Stimulated activated CD4-positive, alpha-beta T cell treated with anti-CD3 and anti-CD28 coated beads, Interleukin-12 subunit alpha, Interleukin-12 subunit beta, amount 100 ng/mL, for 24 hours (primary cell): Measurements from ENCODE around the gene CDIPT.
A peak's percentile ranks its signal among the peaks of the same experiment; 100 is the strongest.
"Not testable (repeated sequence)": the region's sequence is repeated elsewhere in the genome, so short reads cannot be mapped to it uniquely, and the experiment has no call there.

Source experiments
- DNase-seq, 2 experiments: peaks; one replicate each; pipeline ENCODE4 v3.0.0-alpha.2; 2020; ENCODE audit warnings: low read depth in 2 of 2

Gene CDIPT

DNA sequence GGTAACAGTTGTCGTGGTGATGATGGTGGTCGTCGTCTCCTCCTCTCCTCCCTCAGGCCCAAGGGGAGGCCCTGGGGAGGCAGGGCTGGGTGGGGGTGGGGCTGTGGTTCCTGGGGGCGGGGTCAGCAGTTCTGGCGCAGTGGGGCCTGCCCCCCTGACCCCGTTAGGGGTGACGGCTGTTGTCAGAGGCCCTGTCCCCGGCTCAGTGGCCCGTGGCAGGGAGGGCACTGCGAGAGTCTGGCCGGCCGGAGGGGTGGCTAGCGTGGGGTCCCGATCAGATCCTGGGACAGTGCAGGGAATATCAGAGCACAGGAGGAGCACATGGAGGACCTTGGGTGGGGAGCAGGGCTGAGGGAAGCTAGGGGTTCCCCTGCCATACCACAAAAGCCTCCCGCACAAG lies 33.8 kb upstream of the CDIPT start:
- DNase-seq = no peak

DNA sequence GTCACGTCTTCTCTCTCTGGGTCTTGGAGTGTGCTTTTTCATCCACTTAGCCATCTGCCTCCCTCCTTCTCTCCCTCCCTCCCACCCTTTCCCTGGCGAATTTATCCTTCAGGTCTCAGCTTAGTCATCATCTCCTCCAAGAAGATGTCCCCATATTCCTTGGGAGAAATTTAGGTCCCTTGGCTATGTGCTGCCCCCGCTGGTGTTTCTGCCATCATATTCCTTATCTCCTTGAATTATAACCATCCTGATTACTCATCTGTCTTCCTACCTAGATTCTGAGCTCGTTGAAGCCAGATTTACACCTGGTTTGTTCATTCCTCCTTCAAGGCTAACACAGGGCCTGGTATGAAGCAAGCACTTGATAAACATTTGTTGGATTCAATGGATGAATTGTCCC lies 31.3 kb upstream of the CDIPT start:
- DNase-seq = no peak

DNA sequence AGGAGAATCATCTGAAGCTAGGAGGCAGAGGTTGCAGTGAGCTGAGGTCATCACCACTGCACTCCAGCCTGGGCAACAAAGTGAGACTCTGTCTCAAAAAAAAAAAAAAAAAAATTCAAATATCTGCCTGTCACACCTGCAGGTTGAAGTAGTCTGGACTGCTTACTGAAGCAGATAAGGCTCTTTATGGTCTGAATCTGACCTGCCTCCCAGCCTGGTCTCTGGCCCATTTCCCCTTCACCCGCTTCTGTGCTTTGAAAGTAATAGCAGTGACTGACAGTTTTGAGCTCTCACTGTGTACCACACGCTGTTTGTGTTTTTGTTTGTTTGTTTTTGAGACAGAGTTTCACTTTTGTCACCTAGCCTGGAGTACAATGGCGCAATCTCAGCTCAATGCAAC lies 30.5 kb upstream of the CDIPT start:
- DNase-seq = no peak

DNA sequence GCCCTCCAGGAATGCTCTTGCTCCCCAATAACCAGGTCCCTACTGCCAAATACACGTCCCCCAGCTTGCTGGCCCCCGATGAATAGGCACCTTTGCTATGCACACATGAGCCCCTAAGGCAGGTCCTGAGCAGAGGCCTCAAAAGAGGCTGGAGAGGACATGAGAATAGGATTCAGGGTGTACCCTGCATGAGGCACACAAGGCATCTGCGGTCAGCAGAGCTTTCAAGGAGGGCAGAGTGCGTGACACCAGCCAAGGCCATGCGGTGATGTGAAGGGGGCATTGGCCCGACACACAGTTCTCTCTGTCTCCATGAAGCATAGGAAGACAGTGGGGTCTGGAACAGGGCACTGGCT lies 29.4 kb upstream of the CDIPT start:
- no peak for DNase-seq

DNA sequence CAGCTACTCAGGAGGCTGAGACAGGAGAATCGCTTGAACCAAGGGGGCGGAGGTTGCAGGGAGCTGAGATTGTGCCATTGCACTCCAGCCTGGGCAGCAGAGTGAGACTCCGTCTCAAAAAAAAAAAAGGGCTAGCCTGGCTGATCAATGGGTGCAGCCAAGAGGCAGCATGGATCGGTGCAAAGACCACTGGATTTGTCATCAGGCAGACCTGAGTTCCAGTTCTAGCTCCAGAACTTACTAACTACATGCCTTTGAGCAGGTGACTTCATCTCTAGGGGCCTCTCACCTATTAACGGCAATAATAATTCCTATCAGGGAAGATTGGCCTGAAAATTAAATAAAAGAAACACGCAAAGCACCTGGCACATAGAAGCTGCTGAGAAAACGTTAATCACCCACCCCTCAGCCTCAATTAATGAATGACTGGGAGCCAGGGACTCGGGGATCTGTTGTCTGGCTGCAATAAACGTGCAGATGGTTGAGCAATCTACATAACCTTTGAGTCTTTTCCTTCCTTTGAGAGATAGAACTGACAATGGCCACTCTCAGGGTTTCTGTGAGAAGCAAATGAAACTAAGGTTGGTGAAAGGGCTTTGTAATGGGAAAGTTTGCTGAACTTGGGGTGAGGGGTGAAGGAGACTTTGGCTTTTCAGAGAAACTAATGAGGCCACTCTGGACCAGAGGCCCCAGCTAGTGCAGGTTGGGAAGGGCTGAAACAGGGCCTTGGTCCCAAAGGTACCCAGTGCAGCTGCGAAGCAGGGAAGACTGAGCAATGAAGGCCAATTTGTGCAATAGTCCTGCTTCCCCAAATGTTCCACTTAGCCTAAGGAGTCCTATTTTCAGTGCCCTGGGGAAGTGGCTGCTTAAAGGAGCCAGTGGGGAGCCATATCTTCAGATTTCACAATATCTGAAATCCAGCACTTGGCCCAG lies 28.8 kb upstream of the CDIPT start:
- DNase-seq = no peak

DNA sequence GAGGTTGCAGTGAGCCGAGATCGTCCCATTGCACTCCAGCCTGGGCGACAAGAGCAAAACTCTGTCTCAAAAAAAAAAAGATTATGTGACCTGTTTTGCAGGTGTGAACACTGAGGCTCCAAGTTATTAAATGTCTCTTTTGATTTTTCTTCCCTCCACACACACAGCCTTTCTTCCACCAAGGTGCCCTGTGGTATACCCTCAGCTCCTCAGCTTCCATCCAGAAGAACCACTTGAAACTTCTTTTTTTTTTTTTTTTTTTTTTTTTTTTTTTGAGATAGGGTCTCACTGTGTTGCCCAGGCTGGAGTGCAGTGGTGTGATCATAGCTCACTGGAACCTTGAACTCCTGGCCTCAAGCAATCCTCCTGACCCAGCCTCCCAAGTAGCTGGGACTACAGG lies 26.3 kb upstream of the CDIPT start:
- DNase-seq = not testable (repeated sequence)

DNA sequence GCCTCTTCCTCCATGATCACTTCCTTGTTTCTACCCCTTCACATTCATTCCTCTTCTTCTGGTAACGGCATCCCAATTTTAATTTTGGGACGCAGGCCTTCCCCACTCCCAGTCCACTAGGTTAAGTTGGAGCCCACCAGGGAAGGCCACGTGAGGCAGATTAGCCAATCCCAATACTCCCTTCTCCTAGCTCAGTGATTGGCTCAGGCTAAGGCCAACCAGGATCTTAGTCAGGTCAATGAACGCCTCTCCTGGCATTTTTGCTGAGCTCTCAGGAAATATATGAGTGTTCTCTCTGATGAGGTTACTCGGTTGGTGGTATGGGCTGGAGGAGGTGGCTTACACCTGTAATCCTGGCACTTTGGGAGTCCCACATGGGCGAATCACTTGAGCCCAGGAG lies 21.0 kb upstream of the CDIPT start:
- DNase-seq = no peak

DNA sequence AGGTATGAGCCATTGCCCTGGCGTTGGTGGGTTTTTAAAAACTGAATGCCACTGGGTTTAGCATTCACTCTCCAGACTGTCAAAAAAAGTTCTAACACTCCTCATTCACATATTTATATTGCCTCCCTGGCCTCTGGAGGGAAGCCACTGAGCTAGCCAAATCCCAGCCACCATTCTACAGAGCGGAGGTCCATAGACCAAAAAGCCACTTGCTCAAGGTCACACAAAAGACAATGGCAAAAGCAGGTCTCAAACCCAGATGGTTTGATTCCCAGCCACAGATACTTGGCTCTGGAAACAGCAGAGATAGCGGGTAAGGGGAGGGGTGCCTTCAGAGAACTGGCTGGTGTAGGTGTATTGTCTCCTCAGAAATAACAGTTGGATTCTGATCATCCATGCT lies 18.0 kb upstream of the CDIPT start:
- no peak for DNase-seq

DNA sequence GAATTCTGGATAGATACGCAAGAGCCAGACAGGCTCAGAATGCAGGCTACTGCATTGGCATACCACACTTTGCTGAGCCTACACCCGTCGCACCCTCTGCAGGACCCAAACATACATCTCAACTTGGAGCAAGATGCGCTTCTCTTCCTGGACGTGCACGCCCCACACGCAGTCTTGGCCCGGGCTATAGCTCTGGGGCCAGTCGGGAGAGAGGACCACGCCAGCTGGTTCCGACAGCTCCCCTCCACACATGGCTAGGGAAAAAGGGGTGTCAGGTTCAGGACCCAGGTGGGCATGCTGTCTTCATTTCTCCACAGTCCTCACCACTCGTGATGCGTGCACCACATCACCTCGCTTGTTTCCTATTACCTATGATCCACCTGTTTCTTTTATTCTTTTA lies 15.1 kb upstream of the CDIPT start:
- DNase-seq = no peak

DNA sequence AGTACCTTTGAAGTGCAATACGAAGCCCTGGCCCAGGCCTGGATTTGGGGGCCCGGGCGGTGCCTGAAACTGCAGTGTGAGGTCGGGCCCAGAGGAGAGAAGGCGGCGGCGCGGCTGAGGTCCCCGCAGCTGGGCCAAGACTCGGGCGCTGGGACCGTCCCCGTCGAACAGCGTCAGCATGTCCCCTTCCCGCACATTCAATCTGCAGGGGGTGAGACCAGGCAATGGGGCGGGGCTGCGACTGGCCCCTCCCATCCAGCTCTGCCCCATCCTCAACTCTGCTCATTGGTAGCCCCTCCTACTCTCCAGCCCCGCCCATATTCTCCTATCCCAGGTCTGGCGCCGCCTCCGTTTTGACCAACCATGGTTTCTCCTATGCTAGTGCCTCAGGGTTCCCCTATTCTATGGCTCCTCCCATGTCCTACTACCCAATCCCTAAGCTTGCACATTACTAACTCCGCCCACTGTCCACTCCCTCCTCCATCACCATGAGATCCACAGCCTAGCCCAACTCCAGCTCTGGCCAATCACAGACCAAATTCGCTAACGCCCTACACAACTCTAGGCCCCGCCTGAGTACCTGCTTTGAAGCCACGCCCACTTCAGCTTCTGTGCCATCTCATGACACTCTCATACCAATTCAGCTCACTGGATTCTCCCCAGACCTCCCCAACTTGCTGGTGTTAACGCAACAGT lies 14.4 kb upstream of the CDIPT start:
- DNase-seq = peak in 1 of 2 experiments; percentile 56

DNA sequence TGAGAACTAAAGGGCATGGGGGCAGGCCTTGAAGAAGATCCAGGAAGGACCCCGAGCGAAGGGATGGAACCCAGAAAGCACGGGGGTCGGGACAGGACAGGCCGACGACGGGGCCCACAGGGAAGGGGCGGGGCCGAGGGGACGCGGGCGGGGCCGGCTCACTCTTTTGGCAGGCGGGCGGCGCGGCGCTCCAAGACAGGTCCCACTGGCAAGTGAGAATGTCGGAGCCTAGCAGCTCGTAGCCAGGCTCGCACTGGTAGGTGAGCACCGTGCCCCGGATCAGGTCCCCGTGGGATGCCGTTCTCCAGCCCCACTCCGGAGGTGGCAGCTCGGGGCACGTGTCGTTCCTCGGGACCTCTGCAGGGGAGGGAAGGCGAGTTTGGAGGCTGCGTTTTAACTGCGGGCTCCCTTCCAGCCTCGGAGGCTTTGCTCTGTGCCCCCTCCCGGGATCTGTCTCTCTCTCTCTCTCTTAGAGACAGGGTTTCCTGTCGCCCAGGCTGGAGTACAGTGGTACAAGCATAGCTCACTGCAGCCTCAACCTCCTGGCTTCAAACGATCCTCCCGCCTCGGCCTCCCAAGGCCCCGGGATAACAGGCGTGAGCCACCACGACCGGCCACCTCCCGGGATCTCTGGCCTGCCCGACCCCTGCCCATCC lies 13.7 kb upstream of the CDIPT start:
- DNase-seq = peak in 1 of 2 experiments; percentile 32

DNA sequence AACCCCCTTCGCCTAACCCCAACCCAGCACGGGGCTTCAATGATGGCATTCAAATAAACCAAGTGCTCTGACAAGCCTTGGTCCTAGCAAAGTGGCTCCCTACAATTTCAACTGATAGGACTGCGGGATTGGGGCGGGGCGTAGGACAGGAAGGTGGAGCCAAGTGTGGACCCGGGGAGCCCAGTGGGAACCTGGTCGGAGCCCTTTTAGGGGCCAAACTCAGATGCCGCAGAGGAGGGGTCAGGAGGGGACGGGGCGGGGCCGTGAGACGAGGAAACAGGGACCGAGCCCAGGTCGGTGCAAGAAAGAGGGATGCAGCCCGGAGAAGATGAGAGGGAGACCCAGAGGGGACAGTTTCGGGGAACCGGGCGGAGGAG lies 13.2 kb upstream of the CDIPT start:
- DNase-seq = no peak

DNA sequence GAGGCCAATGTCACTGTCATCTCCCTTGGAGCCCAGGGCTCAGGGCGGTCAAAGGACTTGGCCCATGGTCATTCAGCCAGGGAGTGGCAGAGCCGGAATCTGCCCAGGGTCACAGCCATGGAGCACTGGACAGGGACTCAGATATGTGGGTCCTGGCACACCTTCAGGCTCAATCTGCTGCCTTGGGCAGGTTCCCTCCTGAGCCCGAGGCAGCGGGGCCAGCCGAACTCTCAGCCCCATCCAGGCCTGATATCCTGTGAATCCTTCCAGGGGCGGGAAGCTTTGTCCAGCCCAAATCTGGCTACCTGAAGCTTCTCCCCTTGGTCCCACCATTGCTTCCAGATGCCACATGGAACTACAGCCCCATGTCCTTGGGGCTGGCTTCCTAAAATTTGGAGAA lies 12.2 kb upstream of the CDIPT start:
- DNase-seq = no peak

DNA sequence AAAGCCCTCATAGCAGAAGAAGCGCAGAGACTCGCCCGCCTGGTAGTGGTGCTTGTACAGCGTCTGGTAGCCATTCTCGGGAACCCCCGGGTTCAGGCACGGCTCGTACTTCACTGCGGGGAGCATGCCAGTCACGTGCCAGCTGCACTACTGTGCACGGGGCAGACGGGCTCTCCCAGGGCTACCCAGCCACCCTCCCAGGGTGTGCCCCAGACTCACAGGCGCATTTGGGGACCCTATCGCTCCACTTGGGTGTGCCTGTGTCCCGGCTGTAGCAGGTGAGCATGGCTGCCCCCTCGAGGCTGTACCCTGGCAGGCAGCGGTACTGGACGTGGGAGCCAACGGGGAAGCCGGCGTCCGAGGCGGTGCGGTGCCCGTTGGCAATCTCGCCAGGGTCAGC lies 10.3 kb upstream of the CDIPT start:
- DNase-seq = no peak

DNA sequence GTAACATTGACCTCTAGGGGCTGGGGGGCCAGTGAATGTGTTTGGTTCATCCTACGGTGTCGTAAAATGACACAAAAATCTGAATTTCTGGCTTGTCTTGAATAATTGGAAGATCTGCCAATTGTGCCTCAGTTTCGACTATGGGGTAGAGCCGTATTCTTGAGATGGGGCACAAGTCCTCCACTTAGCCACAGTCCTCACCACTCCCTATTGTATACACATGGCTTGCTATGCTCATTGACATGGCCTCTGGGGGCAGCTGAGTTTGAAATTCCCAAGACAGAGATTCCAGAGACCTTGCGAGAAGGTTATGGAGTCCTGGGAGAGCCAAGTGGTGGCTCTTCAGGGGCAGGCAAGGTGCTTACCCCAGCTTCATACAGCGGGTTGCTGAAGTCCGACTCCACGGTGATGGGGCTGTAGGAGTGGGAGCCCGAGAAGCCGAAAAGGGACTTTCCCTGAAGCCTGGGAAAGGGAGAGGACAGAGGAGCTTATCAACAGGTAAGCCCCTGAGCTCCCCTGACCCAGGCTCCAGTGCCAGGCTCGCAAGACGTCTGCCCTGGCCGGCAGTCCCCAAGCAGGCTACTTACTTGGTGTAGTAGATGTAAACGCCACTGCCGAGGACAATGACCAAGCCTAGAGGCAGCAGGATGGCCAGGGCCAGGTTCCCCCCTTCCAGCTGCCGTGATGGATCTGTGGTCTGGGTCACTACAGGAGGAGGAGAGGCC lies 9.0 kb upstream of the CDIPT start:
- DNase-seq = no peak

DNA sequence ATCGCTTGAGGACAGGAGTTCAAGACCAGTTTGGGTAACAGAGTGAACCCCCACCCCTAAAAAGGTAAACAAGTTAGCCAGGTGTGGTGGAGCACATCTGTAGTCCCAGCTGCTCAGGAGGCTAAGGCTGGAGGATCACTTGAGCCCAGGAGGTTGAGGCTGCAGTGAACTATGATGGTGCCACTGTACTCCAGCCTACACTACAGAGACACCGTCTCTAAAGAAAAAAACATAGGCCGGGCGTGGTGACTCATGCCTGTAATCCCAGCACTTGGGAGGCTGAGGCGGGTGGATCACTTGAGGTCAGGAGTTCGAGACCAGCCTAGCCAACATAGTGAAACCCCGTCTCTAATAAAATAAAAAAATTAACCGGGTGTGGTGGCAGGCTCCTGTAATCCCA lies 6.0 kb upstream of the CDIPT start:
- not testable (repeated sequence) for DNase-seq

DNA sequence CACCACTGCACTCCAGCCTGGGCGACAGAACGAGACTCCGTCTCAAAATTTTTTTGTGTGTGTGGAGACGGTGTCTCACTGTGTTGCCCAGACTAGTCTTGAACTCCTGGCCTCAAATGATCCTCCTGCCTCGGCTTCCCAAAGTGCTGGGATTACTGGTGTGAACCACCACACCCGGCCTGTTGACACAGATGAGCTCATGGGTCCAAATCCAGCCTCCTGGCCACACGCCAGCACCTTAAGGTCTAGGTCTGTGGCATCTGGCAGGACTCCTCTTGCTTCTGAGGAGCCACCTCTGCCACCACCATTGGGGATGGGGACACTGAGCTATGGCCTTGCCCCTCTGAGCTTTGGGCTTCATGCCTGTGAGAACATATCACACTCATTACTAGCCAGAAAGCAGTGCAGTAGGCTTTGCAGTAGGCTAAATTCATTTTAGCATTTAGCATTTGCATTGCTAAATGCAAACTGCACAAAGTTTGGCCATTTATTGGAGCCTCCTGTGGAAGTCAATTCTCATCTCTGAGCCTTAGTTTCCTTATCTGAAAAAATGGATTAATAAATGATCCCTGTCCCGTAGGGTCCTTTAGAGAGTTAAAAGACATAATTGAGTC lies 5.5 kb upstream of the CDIPT start:
- no peak for DNase-seq

DNA sequence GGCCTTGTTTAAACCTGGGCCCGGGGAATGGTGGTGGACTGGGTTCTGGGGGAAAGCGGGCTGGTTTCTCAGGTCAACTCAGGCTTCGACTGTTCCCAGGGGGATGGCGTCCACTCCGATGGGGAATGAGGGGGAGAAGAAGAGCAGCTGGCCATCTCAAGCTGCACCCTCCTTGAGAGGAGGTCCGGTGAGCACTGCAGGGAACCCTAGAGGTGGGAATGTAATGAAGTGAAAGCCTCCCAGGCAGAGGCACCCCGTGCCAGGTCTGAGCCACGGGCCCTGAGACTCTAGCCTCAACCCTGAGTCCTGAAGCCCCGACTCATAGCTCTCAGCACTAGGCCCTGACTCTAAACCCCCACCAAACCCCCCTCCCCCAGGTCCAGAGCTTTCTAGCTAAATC lies 1.2 kb upstream of the CDIPT start:
- DNase-seq = no peak

DNA sequence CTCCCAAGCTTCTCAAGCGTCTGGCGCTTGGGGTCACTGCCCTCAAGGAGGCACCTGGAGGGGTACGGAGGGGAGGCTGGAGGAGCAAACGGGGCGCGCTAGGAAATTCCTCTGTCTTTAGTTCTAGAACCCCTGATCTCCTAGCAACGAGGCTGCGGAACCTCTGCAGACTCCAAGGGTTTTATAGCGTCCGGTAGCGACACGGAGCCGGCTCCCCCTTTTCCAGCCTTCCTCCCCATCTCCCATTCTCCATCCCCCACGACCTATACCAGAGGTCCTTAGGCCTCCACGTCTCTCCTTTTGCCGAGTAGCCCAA lies 601 bp upstream of the CDIPT start:
- DNase-seq = no peak

DNA sequence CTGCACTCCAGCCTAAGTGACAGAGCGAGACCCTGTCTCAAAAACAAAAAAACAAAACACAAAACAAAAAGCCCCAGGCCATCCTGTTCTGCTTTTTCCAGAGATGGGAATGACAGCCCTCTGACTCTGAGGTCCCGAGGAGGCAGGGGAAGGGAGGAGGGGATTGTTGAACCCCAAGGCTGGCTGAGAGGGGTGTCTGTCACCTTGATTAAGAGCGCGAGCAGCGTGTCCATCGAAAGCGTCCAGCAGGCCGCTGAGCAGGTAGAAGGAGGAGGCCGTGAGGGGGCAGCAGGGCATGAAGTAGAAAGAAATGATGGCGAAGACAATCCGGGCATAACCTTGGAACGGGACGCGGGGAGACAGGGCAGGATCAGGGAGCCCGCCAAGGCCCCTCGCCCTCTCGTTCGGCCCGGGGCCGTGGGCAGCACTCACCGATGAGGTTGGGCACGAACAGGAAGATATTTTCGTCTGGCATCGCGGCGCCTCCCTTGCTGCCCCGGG lies 593 bp downstream of the CDIPT start:
- DNase-seq = no peak

DNA sequence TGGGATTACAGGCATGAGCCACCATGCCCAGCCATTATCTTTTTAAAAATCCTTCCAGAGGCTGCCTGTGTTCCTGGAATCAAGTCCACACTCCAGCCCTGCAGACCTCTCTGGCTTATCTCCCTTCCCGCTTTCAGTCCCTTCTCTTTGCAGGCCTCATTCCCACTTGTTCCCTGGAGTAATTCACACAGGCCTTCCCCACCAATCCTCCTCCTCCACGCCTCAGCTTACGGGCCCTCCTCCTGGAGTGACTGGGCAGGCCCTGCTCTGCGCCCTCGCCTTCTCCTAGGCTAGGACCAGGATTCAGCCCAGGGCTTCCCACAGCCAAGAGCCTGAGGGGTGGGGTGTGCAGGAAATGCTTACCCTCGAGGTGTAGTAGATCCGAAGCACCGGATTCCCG lies 2.8 kb downstream of the CDIPT start:
- DNase-seq = no peak

DNA sequence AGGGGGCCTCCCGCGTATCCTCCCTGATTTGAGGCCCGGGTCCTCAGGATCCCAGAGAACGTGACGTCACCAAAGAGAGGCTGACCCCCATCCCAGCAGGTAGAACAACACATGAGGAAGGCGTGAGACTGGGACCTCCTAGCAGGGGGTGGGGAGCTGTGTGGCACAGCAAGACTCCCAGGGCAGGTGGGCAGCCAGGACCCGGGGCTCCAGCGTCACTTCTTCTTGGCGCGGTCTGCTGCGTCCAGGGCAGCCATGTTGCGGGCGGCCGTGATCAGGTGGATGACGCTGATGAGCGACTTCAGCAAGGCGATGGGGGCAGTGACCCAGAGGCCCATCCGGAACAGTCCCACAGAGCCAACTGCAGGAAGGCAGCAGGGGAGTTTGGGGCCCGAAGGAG lies 4.1 kb downstream of the CDIPT start:
- DNase-seq = no peak
